Heart left ventricle (tissue), 16 donors: ENCODE measurements around the gene SMIM28. TPM values are rescaled to one million over a fixed set of nuclear protein-coding genes. Genes with fewer than 3 reads are reported as not detected.

Source experiments
- ATAC-seq, 4 donors: fragments of 200-7000 bp; cut with Tn5 transposase; one replicate each; pipeline ENCODE4 v1.9.1; 2020 to 2022; ENCODE audit warnings: moderate library complexity in 4 of 4, mild to moderate bottlenecking in 3 of 4, moderate number of reproducible peaks in 1 of 4
- DNase-seq, 5 donors: peaks; one replicate each; pipeline ENCODE4 v3.0.0-alpha.2; 2020
- H3K27ac ChIP-seq, 12 donors: fragments of 200-600 bp; sonication (generic) in 4 of 12; one replicate each; pipeline versions ENCODE4 v1.5.0 to v1.8.0; 2016 to 2022; ENCODE audit warnings: mild to moderate bottlenecking in 2 of 12
- H3K27me3 ChIP-seq, 9 donors: fragments of 200-600 bp; sonication (generic) in 2 of 9; one replicate each; pipeline versions ENCODE4 v1.5.1 to v1.8.0; 2016 to 2022; ENCODE audit warnings: mild to moderate bottlenecking in 3 of 9
- H3K36me3 ChIP-seq, 9 donors: fragments of 200-600 bp; sonication (generic) in 2 of 9; one replicate each; pipeline versions ENCODE4 v1.5.0 to v1.8.0; 2018 to 2022; ENCODE audit warnings: mild to moderate bottlenecking in 2 of 9
- H3K4me1 ChIP-seq, 12 donors: fragments of 200-600 bp; sonication (generic) in 4 of 12; one replicate each; pipeline versions ENCODE4 v1.5.0 to v1.8.0; 2016 to 2022; ENCODE audit warnings: mild to moderate bottlenecking in 3 of 12
- H3K4me3 ChIP-seq, 12 donors: fragments of 200-600 bp; sonication (generic) in 4 of 12; one replicate each; pipeline versions ENCODE4 v1.5.0 to v1.8.0; 2017 to 2022; ENCODE audit warnings: mild to moderate bottlenecking in 9 of 12, moderate library complexity in 4 of 12
- H3K9me3 ChIP-seq, 12 donors: fragments of 200-600 bp; sonication (generic) in 4 of 12; one replicate each; pipeline versions ENCODE4 v1.5.0 to v1.8.0; 2016 to 2022; ENCODE audit warnings: mild to moderate bottlenecking in 1 of 12
- CTCF ChIP-seq, 12 donors: fragments of 200-600 bp; sonication (generic) in 4 of 12; IDR thresholded peaks; one replicate each; pipeline versions ENCODE4 v1.5.0 to v1.8.0; 2018 to 2022; ENCODE audit warnings: antibody characterized with exemption in 12 of 12, mild to moderate bottlenecking in 5 of 12
- POLR2A ChIP-seq, 2 donors: fragments of 450-650 bp; IDR thresholded peaks; one replicate each; pipeline ENCODE4 v1.6.1; 2017; ENCODE audit warnings: antibody characterized with exemption in 2 of 2, mild to moderate bottlenecking in 2 of 2, moderate library complexity in 2 of 2
- WGBS, 4 donors: extraction: QIAGEN DNeasy Blood & Tissue Kit in 2 of 4; methylation state at CpG; one replicate each; pipeline versions ENCODE4 v1.1.5 to v1.1.7; 2013 to 2018; 5-methylcytosine and 5-hydroxymethylcytosine counted together
- intact Hi-C, 10 donors: fragments of 100-400 bp; cut with DNase I; formaldehyde crosslinking; loops; one replicate each; pipeline versions ENCODE4 v1.11.1 to v1.14.2; 2022
- polyA plus RNA-seq, 2 donors: library from polyadenylated mRNA; stranded (reverse); fragments of 200-250 nt; gene quantifications; one replicate each; pipeline ENCODE4 v1.2.3, GENCODE V29; 2013
- total RNA-seq, 9 donors: library from RNA; depleted of rRNA in 2 of 9; stranded (reverse); fragments of >200 nt in 2 of 9; fragmentation: NEBNext Ultra II Directional in 3 of 9; extraction: Animal tissue kit (Norgen Biotek cat#: 25700) in 3 of 9; gene quantifications; one replicate each; pipeline versions ENCODE4 v1.1.0 to v1.2.4, GENCODE V29; 2016 to 2023
- donor health status: ischemic (EF 13 %, LVEDD 7.1; RV severe dilation, severe dysfunction).
- donor health status: healthy with polysubstance abuse.
- donor health status: DM: no; HTN: yes; CAD: no.
- donor health status: DM: no; HTN: no; CAD: no.
- donor health status: ischemic (EF 25% LVEDD 6.9; RV normal size, moderate dysfunction).
- donor health status: ischemic (EF 25% LVEDD 5.7; RV mildly dilated, moderate dysfunction).
- donor health status: healthy.
- donor health status: DM: yes; HTN: yes; CAD: no.
- donor health status: ischemic (EF 35%, LVEDD 5.7; RV mildly dilated, moderate dysfunction).
- donor health status: nonischemic (EF 11% LVEDD 7.7; RV severe dilation, severe dysfunction).
- donor health status: DM: yes; HTN: yes; CAD: no.
- donor health status: PGD.
- donor health status: ischemic (EF 29% LVEDD 5.4; RV normal size, mild dysfunction).
- donor health status: nonischemic (EF 23%, LVEDD 6.1; RV moderate dilation, normal function).

SMIM28 gene
- total and polyA plus RNA-seq, 11 donors, result not detected

- intact Hi-C loops, result loop anchor here in 5 of 10 donors (5.0 to 10.0 kb wide), 5 partner anchors 84 to 351 kb away; partner anchors contain the start of gene CCDC28A (in 1 of the 5)
- Histone ChIP-seq H3K4me3 (no peak overlapping the region), H3K36me3 (peaks cover 0 to 60% (median 21%) of the 10 kb centered on the region in 9 donors), H3K27me3 (no peaks in the 10 kb centered on the region), H3K4me1 (peaks cover 0 to 14% (median 4%) of the 10 kb centered on the region in 12 donors), H3K9me3 (peaks cover 0 to 6% (median 0%) of the 10 kb centered on the region in 12 donors), H3K27ac (no peak overlapping the region)
- no peak for TF ChIP-seq CTCF (IDR thresholded peaks at IDR 0.05)
- TF ChIP-seq POLR2A (IDR thresholded peaks at IDR 0.05), result no peak
- no peak for ATAC-seq
- DNase-seq, result no peak
- WGBS, 4 donors, result 75 to 83% (median 80%) methylated on average over 6 of the region's 6 CpGs
These were observed 43.4 kb downstream of the SMIM28 start for GRCh38 chr6:138421089-138421488.

DNA sequence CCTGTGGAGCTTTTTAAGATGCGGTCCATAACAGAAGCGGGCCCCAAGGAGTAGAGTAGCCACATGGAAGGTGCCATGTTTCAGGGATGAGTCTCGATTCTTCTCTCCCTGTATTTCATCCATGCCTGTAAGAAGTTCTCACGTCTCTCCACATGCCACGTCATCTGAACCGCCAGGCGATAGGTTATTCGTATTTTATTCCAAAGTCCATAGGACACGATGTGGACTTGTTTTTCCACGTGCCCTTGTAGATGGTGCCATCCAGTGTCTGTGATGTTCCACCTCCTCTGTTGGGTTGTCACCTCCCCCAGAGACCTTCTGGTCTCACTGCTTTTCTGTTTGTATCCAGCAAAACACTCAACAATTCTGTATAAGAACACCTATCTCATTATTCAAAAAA lies 43.9 kb downstream of the SMIM28 start:
- WGBS, 4 donors, result 91 to 97% (median 94%) methylated on average over 10 of the region's 10 CpGs
- H3K9me3 ChIP-seq, result peaks cover 0 to 6% (median 0%) of the 10 kb centered on the region in 12 donors
- no peak overlapping the region for H3K4me3 ChIP-seq
- peaks cover 0 to 61% (median 21%) of the 10 kb centered on the region in 9 donors for H3K36me3 ChIP-seq
- ATAC-seq, result no peak
- DNase-seq, result no peak
- TF ChIP-seq CTCF (IDR thresholded peaks at IDR 0.05), result no peak
- TF ChIP-seq POLR2A (IDR thresholded peaks at IDR 0.05), result no peak
- H3K4me1 ChIP-seq, result peaks cover 0 to 15% (median 4%) of the 10 kb centered on the region in 12 donors
- H3K27me3 ChIP-seq, result no peaks in the 10 kb centered on the region
- intact Hi-C loops, result loop anchor here in 5 of 10 donors (5.0 to 10.0 kb wide), 5 partner anchors 83 to 351 kb away; partner anchors contain the start of gene CCDC28A (in 1 of the 5)
- no peak overlapping the region for H3K27ac ChIP-seq

DNA sequence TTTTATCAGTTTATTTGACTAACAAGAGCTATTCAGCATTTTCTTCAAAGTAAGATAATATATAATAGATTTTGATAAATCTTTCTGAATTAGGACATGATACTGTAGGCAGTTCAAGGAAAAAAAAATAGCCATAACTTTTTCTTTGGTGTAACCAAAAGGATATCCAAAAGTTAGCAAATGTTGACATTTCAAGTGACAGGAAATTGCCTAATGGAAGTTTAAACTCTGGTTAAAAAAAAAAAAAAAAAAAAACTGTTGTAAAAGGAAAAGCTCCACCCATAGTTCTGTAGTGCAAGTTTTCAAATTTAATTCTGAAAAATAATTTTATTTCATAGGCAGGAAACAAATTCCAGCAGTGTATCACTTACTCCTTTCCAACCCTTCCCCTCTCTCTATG lies 45.2 kb downstream of the SMIM28 start:
- intact Hi-C loops, result loop anchor here in 5 of 10 donors (5.0 to 10.0 kb wide), 5 partner anchors 82 to 349 kb away; partner anchors contain the start of gene CCDC28A (in 1 of the 5)

More for the DNA sequence above, 45.2 kb downstream of the SMIM28 start:
- no peaks in the 10 kb centered on the region for H3K27me3 ChIP-seq
- TF ChIP-seq POLR2A (IDR thresholded peaks at IDR 0.05) (no peak), CTCF (IDR thresholded peaks at IDR 0.05) (no peak)
- peak overlapping the region in 4 of 12 donors; percentile 5 to 30 (median 16) for H3K27ac ChIP-seq
- peaks cover 0 to 23% (median 5%) of the 10 kb centered on the region in 12 donors for H3K4me1 ChIP-seq
- no peak overlapping the region for H3K4me3 ChIP-seq
- DNase-seq, result no peak
- H3K36me3 ChIP-seq, result peaks cover 0 to 58% (median 19%) of the 10 kb centered on the region in 9 donors
- peaks cover 0 to 3% (median 0%) of the 10 kb centered on the region in 12 donors for H3K9me3 ChIP-seq
- ATAC-seq, result no peak
